ENCODE results near the gene AFAP1.

- TF ChIP-seq ZNF274 (IDR thresholded peaks at IDR 0.05; ENCODE audit: low read depth, low read length) (no peak), YY1 (IDR thresholded peaks at IDR 0.05; ENCODE audit: insufficient read depth, insufficient read length) (no peak)
These were observed 95.1 kb downstream of the AFAP1 start for GRCh38 chr4:7844594-7844991.
